ENCODE data around the gene CAMK1D.
"Not testable (repeated sequence)": the region's sequence is repeated elsewhere in the genome, so short reads cannot be mapped to it uniquely, and the experiment has no call there.

Gene CAMK1D

DNA sequence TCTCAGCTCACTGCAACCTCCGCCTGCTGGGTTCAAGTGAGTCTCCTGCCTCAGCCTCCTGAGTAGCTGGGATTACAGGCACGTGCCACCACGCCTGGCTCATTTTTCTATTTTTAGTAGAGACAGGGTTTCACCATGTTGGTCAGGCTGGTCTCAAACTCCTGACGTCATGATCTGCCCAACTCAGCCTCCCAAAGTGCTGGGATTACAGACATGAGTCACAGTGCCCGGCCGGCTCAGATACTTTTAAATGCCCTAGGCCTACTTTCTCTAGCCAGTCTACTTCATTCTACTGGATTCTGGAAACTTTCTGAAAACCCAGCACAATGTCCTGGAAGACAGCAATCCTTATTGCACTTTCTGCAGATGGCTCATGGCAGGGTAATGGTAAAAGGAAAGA lies 516.2 kb downstream of the CAMK1D start:
- not testable (repeated sequence) for H3K27ac ChIP-seq, H3K4me3 ChIP-seq

DNA sequence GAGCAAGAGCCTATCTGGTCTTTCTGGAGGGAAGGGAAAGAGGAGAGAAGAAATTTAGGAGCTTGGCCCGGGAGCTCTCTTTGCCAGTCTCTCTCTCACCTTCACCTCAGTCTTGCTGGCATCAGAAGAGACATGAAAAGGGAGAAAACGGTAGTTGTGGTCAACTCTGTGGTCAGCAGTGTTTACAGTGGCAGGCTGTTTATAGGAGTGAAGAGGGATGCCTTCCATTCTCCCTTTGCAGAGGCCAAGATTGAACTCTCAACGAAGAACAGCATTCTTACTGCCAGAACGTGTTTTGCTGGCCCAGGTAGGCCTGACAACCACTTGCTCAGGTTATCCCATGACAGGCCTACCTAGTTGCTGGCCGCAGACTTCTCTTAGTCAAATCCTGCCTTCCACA lies 518.9 kb downstream of the CAMK1D start:
- no peak overlapping the region for H3K27ac ChIP-seq

DNA sequence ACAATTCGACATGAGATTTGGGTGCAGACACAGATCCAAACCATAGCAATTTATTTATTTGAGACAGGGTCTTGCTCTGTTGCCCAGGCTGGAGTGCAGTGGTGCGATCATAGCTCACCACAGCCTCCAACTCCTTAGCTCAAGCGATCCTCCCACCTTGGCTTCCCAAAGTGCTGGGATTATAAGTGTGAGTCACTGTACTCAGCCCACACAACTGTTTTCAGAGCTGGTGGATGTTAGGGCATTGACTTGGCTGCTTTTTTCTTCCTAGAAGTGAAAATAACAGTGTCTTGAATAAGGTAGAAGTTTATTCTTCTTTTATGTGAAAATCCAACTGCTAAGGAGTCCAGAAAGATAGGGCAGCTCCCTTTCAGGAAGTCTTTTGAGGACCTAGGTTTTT lies 520.1 kb downstream of the CAMK1D start:
- Histone ChIP-seq H3K4me3 (no peak overlapping the region), H3K27ac (no peak overlapping the region)

More for the DNA sequence above, 518.9 kb downstream of the CAMK1D start:
- no peak overlapping the region for H3K4me3 ChIP-seq

DNA sequence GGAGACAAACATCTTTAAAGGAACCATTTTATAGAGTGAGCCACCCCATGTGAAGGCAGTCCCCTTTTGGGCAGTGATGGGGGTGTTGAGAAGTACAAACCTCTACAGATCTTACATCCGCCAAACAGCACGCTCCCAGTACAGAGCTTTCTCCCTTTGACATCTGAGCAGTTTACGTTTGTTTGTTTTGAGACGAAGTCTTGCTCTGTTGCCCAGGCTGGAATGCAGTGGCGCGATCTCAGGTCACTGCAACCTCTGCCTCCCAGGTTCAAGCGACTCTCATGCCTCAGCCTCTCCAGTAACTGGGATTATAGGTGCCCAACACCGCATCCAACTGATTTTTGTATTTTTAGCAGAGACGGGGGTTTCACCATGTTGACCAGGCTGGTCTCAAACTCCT lies 523.2 kb downstream of the CAMK1D start:
- H3K27ac ChIP-seq: no peak overlapping the region
- no peak overlapping the region for H3K4me3 ChIP-seq

DNA sequence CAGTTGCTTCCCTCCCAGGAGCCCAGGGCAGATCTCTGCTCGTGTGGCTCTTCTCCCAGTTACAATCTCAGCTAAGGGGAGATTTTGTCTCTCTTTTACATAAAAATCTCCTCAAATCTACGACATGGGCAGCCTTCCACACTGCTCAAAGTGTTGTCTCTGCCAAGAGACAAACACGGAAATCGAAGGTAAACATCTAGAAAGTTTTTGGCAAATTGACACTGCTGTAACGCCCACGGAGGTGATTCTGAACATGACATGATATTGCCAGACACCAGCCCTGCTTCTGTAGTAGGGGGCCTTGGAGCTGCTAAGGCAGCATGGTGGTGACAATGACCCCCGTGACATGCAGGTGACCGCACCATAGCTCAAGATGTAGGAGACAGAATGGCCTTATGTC lies 523.8 kb downstream of the CAMK1D start:
- Histone ChIP-seq H3K27ac (no peak overlapping the region), H3K4me3 (no peak overlapping the region)

DNA sequence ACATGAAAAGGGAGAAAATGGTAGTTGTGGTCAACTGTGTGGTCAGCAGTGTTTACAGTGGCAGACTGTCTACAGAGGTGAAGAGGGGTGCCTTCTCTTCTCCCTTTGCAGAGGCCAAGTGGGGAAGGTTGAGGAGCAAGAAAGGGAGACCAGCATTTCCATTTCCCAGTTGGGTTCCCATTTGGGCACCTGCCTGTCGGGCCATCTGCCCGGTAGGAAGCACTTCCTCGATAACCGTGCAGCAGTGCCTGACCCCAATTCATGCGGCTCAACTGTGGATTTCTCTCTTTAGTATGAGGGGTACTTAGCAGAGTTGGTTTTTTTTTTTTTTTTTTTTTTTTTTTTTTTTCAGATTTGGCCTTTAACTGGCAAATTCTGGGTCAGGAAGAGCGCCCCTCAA lies 525.2 kb downstream of the CAMK1D start:
- H3K27ac ChIP-seq: no peak overlapping the region
- H3K4me3 ChIP-seq: no peak overlapping the region

DNA sequence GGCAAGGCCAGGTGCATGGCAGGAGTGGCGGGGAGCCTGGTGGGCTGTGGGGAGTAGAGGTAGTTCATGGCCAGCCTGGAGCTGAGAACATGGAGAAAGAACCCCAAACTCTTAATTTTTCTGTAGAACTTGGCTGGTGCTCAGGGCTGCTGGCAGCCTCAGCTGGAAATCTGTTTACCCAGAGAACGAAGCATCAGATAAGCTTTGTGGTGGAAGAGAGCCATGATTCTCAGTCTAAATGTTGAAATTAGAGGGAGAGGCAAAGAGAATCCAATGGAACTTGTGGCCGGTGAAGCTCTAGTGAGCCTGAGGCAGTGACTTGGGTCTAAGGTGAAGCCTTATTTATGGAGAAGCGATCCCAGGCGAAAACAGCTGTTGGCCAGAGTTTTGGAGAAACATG lies 525.8 kb downstream of the CAMK1D start:
- Histone ChIP-seq H3K27ac (no peak overlapping the region), H3K4me3 (no peak overlapping the region)

DNA sequence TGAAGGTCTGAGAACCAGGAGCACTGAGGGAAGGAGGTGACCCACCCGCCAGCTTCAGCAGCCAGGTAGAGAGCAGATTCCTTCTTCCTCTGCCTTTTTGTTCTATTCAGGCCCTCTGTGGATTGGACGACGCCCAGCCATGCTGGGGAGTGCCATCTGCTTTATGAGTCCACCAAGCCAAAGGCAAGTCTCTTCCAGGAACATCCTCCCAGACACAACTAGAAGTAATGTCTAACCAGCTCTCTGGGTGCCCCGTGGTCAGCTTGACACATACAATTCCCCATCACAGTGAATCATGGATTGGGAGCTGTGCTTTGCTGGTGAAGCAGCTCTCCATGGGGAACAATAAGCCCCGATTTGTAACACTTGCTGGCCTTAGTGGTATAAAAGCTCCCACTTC lies 526.9 kb downstream of the CAMK1D start:
- no peak overlapping the region for H3K27ac ChIP-seq
- no peak overlapping the region for H3K4me3 ChIP-seq

DNA sequence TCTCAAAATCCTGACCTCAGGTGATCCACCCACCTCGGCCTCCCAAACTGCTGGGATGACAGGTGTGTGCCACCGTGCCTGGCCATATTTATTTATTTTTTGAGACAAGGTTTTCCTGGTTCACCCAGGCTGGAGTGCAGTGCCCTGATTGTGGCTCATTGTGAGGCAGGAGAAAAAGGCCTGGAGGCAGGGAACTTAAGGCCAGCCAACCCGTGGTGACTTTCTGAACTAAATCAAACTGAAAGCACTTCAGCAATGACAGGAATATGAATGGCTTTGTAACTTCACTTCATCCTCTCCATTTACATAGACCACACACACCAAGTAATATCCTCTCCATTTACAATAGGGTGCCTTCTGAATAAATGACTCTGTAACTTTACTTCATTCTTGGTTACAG lies 527.8 kb downstream of the CAMK1D start:
- Histone ChIP-seq H3K27ac (no peak overlapping the region), H3K4me3 (no peak overlapping the region)

DNA sequence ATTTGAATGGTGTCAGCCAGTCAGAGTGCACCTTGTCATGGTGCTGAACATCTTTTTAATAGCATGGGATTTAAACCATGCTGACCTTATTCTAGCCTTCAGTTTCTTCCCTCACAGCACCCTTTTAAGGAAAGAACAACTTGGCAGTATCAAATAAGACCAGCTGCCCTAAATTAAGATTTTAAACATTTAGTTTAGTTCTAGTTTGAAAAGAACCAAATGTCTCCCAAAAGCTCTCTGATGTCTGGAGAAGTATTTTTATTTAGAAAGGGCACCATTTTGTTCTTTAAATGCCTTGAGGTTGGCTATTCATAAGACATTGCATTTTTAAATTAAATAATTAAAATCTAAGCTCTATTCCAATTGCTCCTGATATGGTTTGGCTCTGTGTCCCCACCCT lies 531.1 kb downstream of the CAMK1D start:
- H3K27ac ChIP-seq: no peak overlapping the region
- H3K4me3 ChIP-seq: no peak overlapping the region

DNA sequence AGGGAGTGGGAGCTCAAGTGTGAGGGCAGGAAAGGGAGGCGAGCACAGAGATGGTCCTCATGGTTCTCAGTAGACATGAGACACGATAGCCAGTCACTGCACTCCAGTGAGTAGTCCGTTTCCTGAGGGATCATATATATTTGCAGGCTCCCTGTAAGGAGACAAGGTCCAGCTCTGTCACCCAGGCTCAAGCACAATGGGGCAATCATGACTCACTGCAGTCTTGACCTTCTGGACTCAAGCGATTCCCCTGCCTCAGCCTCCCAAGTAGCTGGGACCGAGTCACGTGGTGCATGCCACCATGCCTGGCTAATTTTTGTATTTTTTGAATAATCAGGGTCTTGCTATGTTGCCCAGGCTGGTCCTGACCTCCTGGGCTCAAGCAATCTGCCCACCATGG lies 535.5 kb downstream of the CAMK1D start:
- H3K27ac ChIP-seq: no peak overlapping the region

More for the DNA sequence above, 535.5 kb downstream of the CAMK1D start:
- H3K4me3 ChIP-seq: no peak overlapping the region
